GM23338 (cell line): Measurements from ENCODE around the gene SLC35F6. TPM values are rescaled to one million over a fixed set of nuclear protein-coding genes. Genes with fewer than 3 reads are reported as not detected.

Experiments used
- ATAC-seq: fragments of 200-7000 bp; cut with Tn5 transposase; 3 replicates; pipeline ENCODE4 v1.9.1; 2020
- DNase-seq: peaks from one replicate; pipeline ENCODE4 v3.0.0-alpha.2; 2015; ENCODE audit warnings: low spot score
- H2AFZ ChIP-seq: fragments of 200-600 bp; sonication (generic); 2 replicates; pipeline ENCODE4 v1.8.0; 2016; ENCODE audit warnings: antibody characterized with exemption, mild to moderate bottlenecking, moderate library complexity
- H3F3A ChIP-seq: fragments of 200-600 bp; sonication (generic); replicated peaks from 2 replicates; pipeline ENCODE4 v1.8.0; 2017; ENCODE audit warnings: antibody characterized with exemption, mixed run types, low read depth
- H3K27ac ChIP-seq: fragments of 200-600 bp; sonication (generic); 2 replicates; pipeline ENCODE4 v1.6.1; 2016; ENCODE audit warnings: low read depth
- H3K27me3 ChIP-seq: fragments of 200-600 bp; sonication (generic); 2 replicates; pipeline ENCODE4 v1.8.0; 2016; ENCODE audit warnings: mild to moderate bottlenecking, mixed run types, moderate library complexity; ENCODE audit not compliant: insufficient read depth
- H3K36me3 ChIP-seq: fragments of 200-600 bp; sonication (generic); 2 replicates; pipeline ENCODE4 v1.8.0; 2016; ENCODE audit warnings: mild to moderate bottlenecking; ENCODE audit not compliant: insufficient read depth
- H3K4me1 ChIP-seq: fragments of 200-600 bp; sonication (generic); 2 replicates; pipeline ENCODE4 v1.8.0; 2016; ENCODE audit warnings: mild to moderate bottlenecking, moderate library complexity; ENCODE audit not compliant: insufficient read depth
- H3K4me2 ChIP-seq: fragments of 200-600 bp; sonication (generic); 2 replicates; pipeline ENCODE4 v1.7.1; 2017; ENCODE audit warnings: mixed run types
- H3K4me3 ChIP-seq: fragments of 200-600 bp; sonication (generic); 2 replicates; pipeline ENCODE4 v1.6.1; 2016; ENCODE audit warnings: mixed run types
- H3K79me2 ChIP-seq: fragments of 200-600 bp; sonication (generic); replicated peaks from 2 replicates; pipeline ENCODE4 v1.8.0; 2017; ENCODE audit warnings: mild to moderate bottlenecking; ENCODE audit not compliant: insufficient read depth
- H3K9me2 ChIP-seq: fragments of 200-600 bp; sonication (generic); 2 replicates; pipeline ENCODE4 v1.8.0; 2017; ENCODE audit not compliant: insufficient read depth
- H4K20me1 ChIP-seq: fragments of 200-600 bp; sonication (generic); replicated peaks from 2 replicates; pipeline ENCODE4 v1.8.0; 2017; ENCODE audit warnings: mild to moderate bottlenecking; ENCODE audit not compliant: insufficient read depth
- H3K27ac Mint-ChIP-seq: 2 replicates; pipeline ENCODE4 v1.8.0; 2020; ENCODE audit warnings: inconsistent platforms, mild to moderate bottlenecking, moderate library complexity, mixed read lengths
- H3K27me3 Mint-ChIP-seq: 3 replicates; pipeline ENCODE4 v1.8.0; 2022; ENCODE audit warnings: low read depth, mild to moderate bottlenecking, moderate library complexity, mixed read lengths, inconsistent platforms; ENCODE audit not compliant: insufficient read depth, poor library complexity
- H3K36me3 Mint-ChIP-seq: 3 replicates; pipeline ENCODE4 v1.8.0; 2021; ENCODE audit warnings: low read depth, mild to moderate bottlenecking, inconsistent platforms, moderate library complexity, mixed read lengths
- H3K4me1 Mint-ChIP-seq: 3 replicates; pipeline ENCODE4 v1.8.0; 2020; ENCODE audit warnings: mild to moderate bottlenecking, inconsistent platforms, mixed read lengths
- H3K4me3 Mint-ChIP-seq: 3 replicates; pipeline ENCODE4 v1.8.0; 2021; ENCODE audit warnings: moderate library complexity, mild to moderate bottlenecking, inconsistent platforms, mixed read lengths
- H3K9me3 Mint-ChIP-seq: 3 replicates; pipeline ENCODE4 v1.8.0; 2020; ENCODE audit warnings: moderate library complexity, mild to moderate bottlenecking, inconsistent platforms, mixed read lengths
- CREB1 ChIP-seq: fragments of 250-450 bp; sonication (Bioruptor Pico); IDR thresholded peaks from 2 replicates; pipeline ENCODE4 v1.5.0; 2020; ENCODE audit warnings: low read depth, mild to moderate bottlenecking, moderate library complexity
- EZH2 ChIP-seq: fragments of 200-600 bp; sonication (generic); IDR thresholded peaks from one replicate; pipeline ENCODE4 v1.8.0; 2017; ENCODE audit warnings: antibody characterized with exemption, mild to moderate bottlenecking, low read depth; ENCODE audit not compliant: unreplicated experiment
- REST ChIP-seq: IDR thresholded peaks from one replicate; pipeline ENCODE4 v1.6.1; 2018; ENCODE audit warnings: antibody characterized with exemption; ENCODE audit not compliant: unreplicated experiment
- STAT1 ChIP-seq: IDR thresholded peaks from one replicate; pipeline ENCODE4 v1.6.1; 2016; ENCODE audit warnings: antibody characterized with exemption; ENCODE audit not compliant: unreplicated experiment
- polyA plus RNA-seq: library from polyadenylated mRNA; unstranded; fragments of >200 nt; fragmentation: Nextera tagmentation; extraction: Ambion mirVana; gene quantifications from 2 replicates; pipeline ENCODE4 v1.2.1, GENCODE V29; 2016
- total RNA-seq: library from RNA; depleted of rRNA; stranded (reverse); fragments of >200 nt; shearing (Covaris generic); gene quantifications from 2 replicates; pipeline ENCODE4 v1.2.3, GENCODE V29; 2014
- TF ChIP-seq, protein P1 (sequence below): IDR thresholded peaks from 2 replicates; pipeline ENCODE4 v1.6.1; 2016; ENCODE audit warnings: antibody characterized with exemption

Gene SLC35F6
- total and polyA plus RNA-seq, 2 experiments from 2014 or later, result 6.0 to 15.0 TPM

DNA sequence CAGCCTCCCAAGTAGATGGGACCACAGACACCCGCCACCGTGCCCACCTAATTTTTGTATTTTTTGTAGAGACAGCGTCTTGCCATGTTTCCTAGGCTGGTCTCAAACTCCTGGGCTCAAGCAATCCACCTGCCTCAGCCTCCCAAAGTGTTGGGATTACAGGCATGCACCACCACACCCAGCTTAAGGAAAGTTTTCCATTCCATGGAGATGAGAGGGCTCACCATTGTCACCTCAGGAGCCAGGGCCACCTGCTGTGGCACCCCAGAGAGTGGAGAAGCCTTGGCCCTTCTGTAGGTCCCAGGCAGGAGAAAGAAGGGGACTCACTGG, 4.6 kb downstream of the SLC35F6 start:
- H3K36me3 ChIP-seq, result no peaks in the 10 kb centered on the region
- no peaks in the 10 kb centered on the region for H3K36me3 Mint-ChIP-seq
- H3K4me3 ChIP-seq, result no peak overlapping the region
- H2AFZ ChIP-seq, result no peak overlapping the region
- H3K27me3 ChIP-seq, result peaks cover 9% of the 10 kb centered on the region; the same call in 1 of the 2 replicates
- no peaks in the 10 kb centered on the region; the same call in 2 of the 3 replicates for H3K9me3 Mint-ChIP-seq
- H3K4me3 Mint-ChIP-seq, result no peak overlapping the region
- peaks cover 7% of the 10 kb centered on the region; the same call in 1 of the 2 replicates for H4K20me1 ChIP-seq
- DNase-seq (no peak), ATAC-seq (no peak)
- peaks cover 8% of the 10 kb centered on the region for H3K27me3 Mint-ChIP-seq
- H3K79me2 ChIP-seq, result no peaks in the 10 kb centered on the region
- no peak overlapping the region for H3K27ac ChIP-seq
- H3K4me1 ChIP-seq, result no peaks in the 10 kb centered on the region
- H3F3A ChIP-seq, result no peaks in the 10 kb centered on the region
- no peaks in the 10 kb centered on the region for H3K9me2 ChIP-seq
- H3K27ac Mint-ChIP-seq, result no peak overlapping the region
- no peak overlapping the region for H3K4me2 ChIP-seq
- peaks cover 18% of the 10 kb centered on the region for H3K4me1 Mint-ChIP-seq
- no peak for TF ChIP-seq STAT1
- TF ChIP-seq, protein P1, sequence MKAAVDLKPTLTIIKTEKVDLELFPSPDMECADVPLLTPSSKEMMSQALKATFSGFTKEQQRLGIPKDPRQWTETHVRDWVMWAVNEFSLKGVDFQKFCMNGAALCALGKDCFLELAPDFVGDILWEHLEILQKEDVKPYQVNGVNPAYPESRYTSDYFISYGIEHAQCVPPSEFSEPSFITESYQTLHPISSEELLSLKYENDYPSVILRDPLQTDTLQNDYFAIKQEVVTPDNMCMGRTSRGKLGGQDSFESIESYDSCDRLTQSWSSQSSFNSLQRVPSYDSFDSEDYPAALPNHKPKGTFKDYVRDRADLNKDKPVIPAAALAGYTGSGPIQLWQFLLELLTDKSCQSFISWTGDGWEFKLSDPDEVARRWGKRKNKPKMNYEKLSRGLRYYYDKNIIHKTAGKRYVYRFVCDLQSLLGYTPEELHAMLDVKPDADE, result no peak
- TF ChIP-seq EZH2, result no peak
- TF ChIP-seq REST, result no peak
- TF ChIP-seq CREB1 (CRISPR knock-in tag), result no peak

DNA sequence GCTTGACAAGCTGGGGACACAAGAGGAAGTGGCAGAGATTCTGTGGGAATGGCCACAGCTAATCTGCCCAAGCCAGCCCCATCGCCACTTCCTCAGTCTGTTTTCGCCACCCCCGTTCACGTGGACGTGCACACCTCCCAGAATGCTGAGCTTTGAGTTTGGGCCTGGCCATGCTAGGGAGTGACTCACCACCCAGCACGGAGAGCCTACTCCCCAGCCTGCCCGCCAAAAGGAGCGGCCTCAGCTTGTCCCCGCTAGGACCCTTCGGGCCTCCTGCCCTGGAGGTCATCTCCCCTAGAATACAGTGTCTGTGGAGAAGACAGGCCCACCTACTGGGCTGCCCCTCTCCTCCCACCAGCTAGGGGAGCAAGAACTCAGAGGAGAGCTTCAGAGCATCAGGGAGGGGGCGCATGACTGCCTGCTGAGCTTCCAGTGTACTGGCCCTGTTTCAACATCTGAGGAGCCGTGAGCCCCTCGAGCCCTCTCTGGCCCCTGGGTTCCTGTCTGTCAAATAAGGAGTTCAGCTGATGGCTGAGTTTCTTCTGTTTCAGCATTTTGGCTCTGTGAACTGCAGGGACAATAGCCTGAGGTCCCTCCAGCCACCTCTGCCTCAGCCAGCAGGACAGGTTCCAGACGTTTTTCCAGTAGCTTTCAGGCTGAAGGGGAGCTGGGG, 5.1 kb downstream of the SLC35F6 start:
- Histone ChIP-seq H3K4me1 (no peaks in the 10 kb centered on the region), H3K27ac (no peak overlapping the region), H3K79me2 (no peaks in the 10 kb centered on the region), H3K9me2 (no peaks in the 10 kb centered on the region), H4K20me1 (peaks cover 7% of the 10 kb centered on the region; the same call in 1 of the 2 replicates), H3K4me3 (no peak overlapping the region), H3K4me2 (no peak overlapping the region), H3K27me3 (peaks cover 9% of the 10 kb centered on the region; the same call in 1 of the 2 replicates), H2AFZ (no peak overlapping the region), H3K36me3 (no peaks in the 10 kb centered on the region), H3F3A (no peaks in the 10 kb centered on the region)
- H3K9me3 Mint-ChIP-seq, result no peaks in the 10 kb centered on the region; the same call in 2 of the 3 replicates
- ATAC-seq, result no peak
- H3K4me3 Mint-ChIP-seq, result no peak overlapping the region
- no peak overlapping the region for H3K27ac Mint-ChIP-seq
- H3K27me3 Mint-ChIP-seq, result peaks cover 8% of the 10 kb centered on the region
- no peaks in the 10 kb centered on the region for H3K36me3 Mint-ChIP-seq
- peaks cover 18% of the 10 kb centered on the region for H3K4me1 Mint-ChIP-seq
- no peak for TF ChIP-seq STAT1
- DNase-seq, result no peak
